Measurements from ENCODE around the gene ARID1A.

ARID1A gene

DNA sequence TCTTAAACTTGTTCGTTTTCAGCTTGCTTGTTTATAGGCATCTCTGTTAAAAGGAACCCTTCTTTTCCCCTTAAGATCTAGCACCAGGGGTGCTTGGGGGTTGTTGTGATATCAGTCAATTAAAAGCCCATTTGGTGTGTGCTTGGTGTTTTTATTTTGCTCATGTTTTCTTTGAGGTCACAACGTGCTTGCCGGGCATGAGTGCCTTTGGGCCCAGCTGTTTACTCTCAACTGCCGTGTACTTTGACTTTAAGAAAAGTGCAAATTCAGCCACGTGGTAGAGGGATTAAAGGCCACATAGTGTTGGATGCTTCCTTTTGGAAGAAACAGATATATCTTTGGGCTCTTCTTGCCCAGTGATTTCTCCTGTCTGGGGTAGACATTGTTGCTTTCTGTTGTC lies 10.5 kb downstream of the ARID1A start:
- peaks cover 20% of the 10 kb centered on the region for H3K36me3 ChIP-seq (ENCODE audit: low read length)
- no peak overlapping the region for H2AFZ ChIP-seq (ENCODE audit: low read depth, low read length, severe bottlenecking)
- 0 out of 2 replicates have a peak overlapping the region, but pooled peaks have one; percentile 11 for H3K27ac ChIP-seq (ENCODE audit: low read depth, low read length)
- H3K79me2 ChIP-seq (ENCODE audit: insufficient read depth, low read length), result peaks cover 98% of the 10 kb centered on the region
- peaks cover 4% of the 10 kb centered on the region; the same call in 1 of the 2 replicates for H3F3A ChIP-seq (ENCODE audit: insufficient read depth)
- H3K9me2 ChIP-seq (replicated peaks; ENCODE audit: insufficient read depth, low read length), result no peaks in the 10 kb centered on the region
- no peak for TF ChIP-seq EZH2phosphoT487 (conservative IDR thresholded peaks at IDR 0.05; ENCODE audit: low read length)
- TF ChIP-seq, protein P1, sequence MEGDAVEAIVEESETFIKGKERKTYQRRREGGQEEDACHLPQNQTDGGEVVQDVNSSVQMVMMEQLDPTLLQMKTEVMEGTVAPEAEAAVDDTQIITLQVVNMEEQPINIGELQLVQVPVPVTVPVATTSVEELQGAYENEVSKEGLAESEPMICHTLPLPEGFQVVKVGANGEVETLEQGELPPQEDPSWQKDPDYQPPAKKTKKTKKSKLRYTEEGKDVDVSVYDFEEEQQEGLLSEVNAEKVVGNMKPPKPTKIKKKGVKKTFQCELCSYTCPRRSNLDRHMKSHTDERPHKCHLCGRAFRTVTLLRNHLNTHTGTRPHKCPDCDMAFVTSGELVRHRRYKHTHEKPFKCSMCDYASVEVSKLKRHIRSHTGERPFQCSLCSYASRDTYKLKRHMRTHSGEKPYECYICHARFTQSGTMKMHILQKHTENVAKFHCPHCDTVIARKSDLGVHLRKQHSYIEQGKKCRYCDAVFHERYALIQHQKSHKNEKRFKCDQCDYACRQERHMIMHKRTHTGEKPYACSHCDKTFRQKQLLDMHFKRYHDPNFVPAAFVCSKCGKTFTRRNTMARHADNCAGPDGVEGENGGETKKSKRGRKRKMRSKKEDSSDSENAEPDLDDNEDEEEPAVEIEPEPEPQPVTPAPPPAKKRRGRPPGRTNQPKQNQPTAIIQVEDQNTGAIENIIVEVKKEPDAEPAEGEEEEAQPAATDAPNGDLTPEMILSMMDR (IDR thresholded peaks at IDR 0.05; ENCODE audit: insufficient read depth, low read length, poor library complexity, severe bottlenecking), result no peak
- no peaks in the 10 kb centered on the region for H3K9me3 ChIP-seq (ENCODE audit: insufficient read depth, low read length)
- no peak overlapping the region for H3K9ac ChIP-seq (ENCODE audit: low read length)
- H3K4me3 ChIP-seq (ENCODE audit: insufficient read depth, low read length, poor library complexity, severe bottlenecking), result no peak overlapping the region
- H3K4me2 ChIP-seq (ENCODE audit: low read depth, low read length, poor library complexity, severe bottlenecking), result peak overlapping the region; percentile 29
- H3K27me3 ChIP-seq (ENCODE audit: low read length), result no peaks in the 10 kb centered on the region
- H4K20me1 ChIP-seq (ENCODE audit: low read depth, low read length), result peaks cover 42% of the 10 kb centered on the region

GRCh38 chr1:26710811-26711210 lies 15.0 kb downstream of the ARID1A start:
- Histone ChIP-seq H3K79me2 (ENCODE audit: insufficient read depth, low read length) (peaks cover 98% of the 10 kb centered on the region), H3K27ac (ENCODE audit: low read depth, low read length) (no peak overlapping the region), H2AFZ (ENCODE audit: low read depth, low read length, severe bottlenecking) (no peak overlapping the region), H3K4me2 (ENCODE audit: low read depth, low read length, poor library complexity, severe bottlenecking) (no peak overlapping the region), H3F3A (ENCODE audit: insufficient read depth) (0 out of 2 replicates have a peak, but pooled peaks cover 4% of the 10 kb centered on the region), H3K4me3 (ENCODE audit: insufficient read depth, low read length, poor library complexity, severe bottlenecking) (no peak overlapping the region), H3K9ac (ENCODE audit: low read length) (no peak overlapping the region), H3K27me3 (ENCODE audit: low read length) (no peaks in the 10 kb centered on the region), H3K9me2 (replicated peaks; ENCODE audit: insufficient read depth, low read length) (no peaks in the 10 kb centered on the region), H4K20me1 (ENCODE audit: low read depth, low read length) (peaks cover 37% of the 10 kb centered on the region), H3K36me3 (ENCODE audit: low read length) (peaks cover 14% of the 10 kb centered on the region), H3K9me3 (ENCODE audit: insufficient read depth, low read length) (no peaks in the 10 kb centered on the region)
- TF ChIP-seq, protein P1 (IDR thresholded peaks at IDR 0.05; ENCODE audit: insufficient read depth, low read length, poor library complexity, severe bottlenecking), result no peak
- no peak for TF ChIP-seq EZH2phosphoT487 (conservative IDR thresholded peaks at IDR 0.05; ENCODE audit: low read length)

- Histone ChIP-seq H3K27ac (ENCODE audit: low read depth, low read length) (no peak overlapping the region), H2AFZ (ENCODE audit: low read depth, low read length, severe bottlenecking) (no peak overlapping the region), H4K20me1 (ENCODE audit: low read depth, low read length) (peaks cover 32% of the 10 kb centered on the region), H3K4me2 (ENCODE audit: low read depth, low read length, poor library complexity, severe bottlenecking) (no peak overlapping the region), H3K79me2 (ENCODE audit: insufficient read depth, low read length) (peaks cover 98% of the 10 kb centered on the region), H3F3A (ENCODE audit: insufficient read depth) (0 out of 2 replicates have a peak, but pooled peaks cover under 1% of the 10 kb centered on the region), H3K27me3 (ENCODE audit: low read length) (no peaks in the 10 kb centered on the region), H3K36me3 (ENCODE audit: low read length) (peaks cover 14% of the 10 kb centered on the region), H3K9me2 (replicated peaks; ENCODE audit: insufficient read depth, low read length) (no peaks in the 10 kb centered on the region), H3K9ac (ENCODE audit: low read length) (no peak overlapping the region), H3K9me3 (ENCODE audit: insufficient read depth, low read length) (no peaks in the 10 kb centered on the region), H3K4me3 (ENCODE audit: insufficient read depth, low read length, poor library complexity, severe bottlenecking) (no peak overlapping the region)
- TF ChIP-seq EZH2phosphoT487 (conservative IDR thresholded peaks at IDR 0.05; ENCODE audit: low read length), result no peak
- TF ChIP-seq, protein P1 (IDR thresholded peaks at IDR 0.05; ENCODE audit: insufficient read depth, low read length, poor library complexity, severe bottlenecking), result no peak
Observed at GRCh38 chr1:26711777-26712176, 16.0 kb downstream of the ARID1A start.
